ENCODE measurements around the gene IL1RAPL2.

DNA sequence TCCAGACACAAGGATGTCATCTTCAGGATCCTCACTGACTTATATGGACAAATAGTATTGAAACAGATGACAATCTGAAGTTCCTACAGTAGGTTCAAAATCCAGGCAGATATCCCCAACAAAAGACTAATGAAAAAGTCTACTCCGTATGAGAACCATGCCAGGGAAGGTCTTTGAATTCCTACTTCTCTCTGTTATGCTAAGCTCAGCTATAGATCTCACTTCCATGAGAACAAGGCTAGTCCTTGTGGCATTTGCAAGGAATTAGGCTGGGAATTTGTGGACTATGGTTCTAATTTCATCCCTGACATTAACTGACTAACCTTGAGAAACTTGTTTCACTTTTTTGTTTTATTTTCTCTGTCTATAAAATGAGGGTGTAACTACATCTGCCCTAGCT lies 229.8 kb downstream of the IL1RAPL2 start:
- TF ChIP-seq POLR2A (IDR thresholded peaks at IDR 0.05; ENCODE audit: low read depth) (no peak), POLR2AphosphoS5 (IDR thresholded peaks at IDR 0.05) (no peak)
- TF ChIP-seq, protein P1, sequence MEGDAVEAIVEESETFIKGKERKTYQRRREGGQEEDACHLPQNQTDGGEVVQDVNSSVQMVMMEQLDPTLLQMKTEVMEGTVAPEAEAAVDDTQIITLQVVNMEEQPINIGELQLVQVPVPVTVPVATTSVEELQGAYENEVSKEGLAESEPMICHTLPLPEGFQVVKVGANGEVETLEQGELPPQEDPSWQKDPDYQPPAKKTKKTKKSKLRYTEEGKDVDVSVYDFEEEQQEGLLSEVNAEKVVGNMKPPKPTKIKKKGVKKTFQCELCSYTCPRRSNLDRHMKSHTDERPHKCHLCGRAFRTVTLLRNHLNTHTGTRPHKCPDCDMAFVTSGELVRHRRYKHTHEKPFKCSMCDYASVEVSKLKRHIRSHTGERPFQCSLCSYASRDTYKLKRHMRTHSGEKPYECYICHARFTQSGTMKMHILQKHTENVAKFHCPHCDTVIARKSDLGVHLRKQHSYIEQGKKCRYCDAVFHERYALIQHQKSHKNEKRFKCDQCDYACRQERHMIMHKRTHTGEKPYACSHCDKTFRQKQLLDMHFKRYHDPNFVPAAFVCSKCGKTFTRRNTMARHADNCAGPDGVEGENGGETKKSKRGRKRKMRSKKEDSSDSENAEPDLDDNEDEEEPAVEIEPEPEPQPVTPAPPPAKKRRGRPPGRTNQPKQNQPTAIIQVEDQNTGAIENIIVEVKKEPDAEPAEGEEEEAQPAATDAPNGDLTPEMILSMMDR (IDR thresholded peaks at IDR 0.05): no peak

Measured in esophagus muscularis mucosa (tissue), 3 donors.